ENCODE results near the gene HPSE. TPM values are rescaled to one million over a fixed set of nuclear protein-coding genes. Genes with fewer than 3 reads are reported as not detected.
"Not testable (repeated sequence)": the region's sequence is repeated elsewhere in the genome, so short reads cannot be mapped to it uniquely, and the experiment has no call there.

Gene HPSE
- total and polyA plus RNA-seq, 2 experiments from 2014 or later, result 1.7 to 3.8 TPM

DNA sequence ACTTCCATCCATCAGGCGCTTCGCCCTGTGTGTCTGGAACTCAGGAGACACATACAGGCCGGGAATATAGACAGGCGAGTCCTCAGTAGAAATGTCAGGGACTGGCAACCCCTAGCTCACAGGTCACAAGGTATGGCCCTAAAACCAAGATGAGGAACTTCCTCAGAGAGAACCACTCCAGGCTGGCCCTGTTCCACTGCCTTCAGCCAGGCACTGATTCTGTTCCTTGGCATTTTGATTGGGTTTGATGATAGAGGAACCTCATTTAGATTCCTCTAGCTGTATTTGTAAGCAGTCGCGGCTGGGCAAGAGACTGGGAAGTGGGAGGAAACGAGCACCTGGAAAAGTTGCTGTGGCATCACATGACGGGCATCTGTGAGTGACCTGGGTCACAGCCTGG is 8.1 kb downstream of the HPSE start:
- H3K27ac ChIP-seq, result no peak overlapping the region
- H3K9me2 ChIP-seq (replicated peaks; ENCODE audit: insufficient read depth), result no peaks in the 10 kb centered on the region
- no peak overlapping the region for H3K4me3 ChIP-seq
- no peaks in the 10 kb centered on the region for H3K9me3 ChIP-seq (ENCODE audit: low read depth)
- no peaks in the 10 kb centered on the region for H3K79me2 ChIP-seq
- H3K36me3 ChIP-seq (replicated peaks; ENCODE audit: insufficient read depth, low read depth), result no peaks in the 10 kb centered on the region
- H3K4me1 ChIP-seq (ENCODE audit: insufficient read depth), result no peaks in the 10 kb centered on the region
- no peak overlapping the region for H2AFZ ChIP-seq
- WGBS (ENCODE audit: low lambda C conversion rate, missing lambda C conversion rate), result 87% methylated on average over 8 of the region's 8 CpGs
- H3K27me3 ChIP-seq, result no peaks in the 10 kb centered on the region
- no peak for DNase-seq (ENCODE audit: low spot score)
- H4K20me1 ChIP-seq (ENCODE audit: insufficient read depth, poor library complexity, severe bottlenecking), result no peaks in the 10 kb centered on the region
- H3K4me2 ChIP-seq, result no peak overlapping the region
- TF ChIP-seq EZH2phosphoT487 (IDR thresholded peaks at IDR 0.05; ENCODE audit: low read depth, severe bottlenecking, unreplicated experiment) (no peak), EZH2 (IDR thresholded peaks at IDR 0.05; ENCODE audit: borderline replicate concordance) (no peak)
- TF ChIP-seq, protein P1, sequence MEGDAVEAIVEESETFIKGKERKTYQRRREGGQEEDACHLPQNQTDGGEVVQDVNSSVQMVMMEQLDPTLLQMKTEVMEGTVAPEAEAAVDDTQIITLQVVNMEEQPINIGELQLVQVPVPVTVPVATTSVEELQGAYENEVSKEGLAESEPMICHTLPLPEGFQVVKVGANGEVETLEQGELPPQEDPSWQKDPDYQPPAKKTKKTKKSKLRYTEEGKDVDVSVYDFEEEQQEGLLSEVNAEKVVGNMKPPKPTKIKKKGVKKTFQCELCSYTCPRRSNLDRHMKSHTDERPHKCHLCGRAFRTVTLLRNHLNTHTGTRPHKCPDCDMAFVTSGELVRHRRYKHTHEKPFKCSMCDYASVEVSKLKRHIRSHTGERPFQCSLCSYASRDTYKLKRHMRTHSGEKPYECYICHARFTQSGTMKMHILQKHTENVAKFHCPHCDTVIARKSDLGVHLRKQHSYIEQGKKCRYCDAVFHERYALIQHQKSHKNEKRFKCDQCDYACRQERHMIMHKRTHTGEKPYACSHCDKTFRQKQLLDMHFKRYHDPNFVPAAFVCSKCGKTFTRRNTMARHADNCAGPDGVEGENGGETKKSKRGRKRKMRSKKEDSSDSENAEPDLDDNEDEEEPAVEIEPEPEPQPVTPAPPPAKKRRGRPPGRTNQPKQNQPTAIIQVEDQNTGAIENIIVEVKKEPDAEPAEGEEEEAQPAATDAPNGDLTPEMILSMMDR (IDR thresholded peaks at IDR 0.05; ENCODE audit: poor library complexity), result no peak

- H3K4me3 ChIP-seq; H3K27me3 ChIP-seq; H2AFZ ChIP-seq; H3K4me2 ChIP-seq; H3K36me3 ChIP-seq (replicated peaks; ENCODE audit: insufficient read depth, low read depth); H3K27ac ChIP-seq; DNase-seq (ENCODE audit: low spot score); H4K20me1 ChIP-seq (ENCODE audit: insufficient read depth, poor library complexity, severe bottlenecking); H3K79me2 ChIP-seq; H3K4me1 ChIP-seq (ENCODE audit: insufficient read depth); H3K9me3 ChIP-seq (ENCODE audit: low read depth); H3K9me2 ChIP-seq (replicated peaks; ENCODE audit: insufficient read depth): not testable (repeated sequence)
- WGBS (ENCODE audit: low lambda C conversion rate, missing lambda C conversion rate), result 81% methylated on average over 4 of the region's 4 CpGs
Observed at GRCh38 chr4:83325306-83325705, 9.3 kb downstream of the HPSE start.

- no peaks in the 10 kb centered on the region for H4K20me1 ChIP-seq (ENCODE audit: insufficient read depth, poor library complexity, severe bottlenecking)
- H3K79me2 ChIP-seq, result no peaks in the 10 kb centered on the region
- peak; percentile 29 for DNase-seq (ENCODE audit: low spot score)
- no peaks in the 10 kb centered on the region for H3K27me3 ChIP-seq
- 78% methylated on average over 3 of the region's 3 CpGs for WGBS (ENCODE audit: low lambda C conversion rate, missing lambda C conversion rate)
- H3K9me2 ChIP-seq (replicated peaks; ENCODE audit: insufficient read depth), result no peaks in the 10 kb centered on the region
- H3K9me3 ChIP-seq (ENCODE audit: low read depth), result no peaks in the 10 kb centered on the region
- H3K27ac ChIP-seq, result peak overlapping the region; percentile 65
- no peak overlapping the region for H3K4me3 ChIP-seq
- H3K36me3 ChIP-seq (replicated peaks; ENCODE audit: insufficient read depth, low read depth), result no peaks in the 10 kb centered on the region
- no peaks in the 10 kb centered on the region for H3K4me1 ChIP-seq (ENCODE audit: insufficient read depth)
- no peak for TF ChIP-seq EZH2phosphoT487 (IDR thresholded peaks at IDR 0.05; ENCODE audit: low read depth, severe bottlenecking, unreplicated experiment)
- TF ChIP-seq, protein P1 (IDR thresholded peaks at IDR 0.05; ENCODE audit: poor library complexity), result no peak
- TF ChIP-seq EZH2 (IDR thresholded peaks at IDR 0.05; ENCODE audit: borderline replicate concordance), result no peak
- H3K4me2 ChIP-seq, result no peak overlapping the region
- H2AFZ ChIP-seq, result no peak overlapping the region
Observed at GRCh38 chr4:83323136-83323535, 11.5 kb downstream of the HPSE start.

- no peaks in the 10 kb centered on the region for H3K4me1 ChIP-seq (ENCODE audit: insufficient read depth)
- 91% methylated on average over 5 of the region's 5 CpGs for WGBS (ENCODE audit: low lambda C conversion rate, missing lambda C conversion rate)
- no peaks in the 10 kb centered on the region for H3K9me3 ChIP-seq (ENCODE audit: low read depth)
- H3K79me2 ChIP-seq, result no peaks in the 10 kb centered on the region
- H3K4me2 ChIP-seq, result no peak overlapping the region
- no peaks in the 10 kb centered on the region for H3K36me3 ChIP-seq (replicated peaks; ENCODE audit: insufficient read depth, low read depth)
- TF ChIP-seq EZH2 (IDR thresholded peaks at IDR 0.05; ENCODE audit: borderline replicate concordance) (no peak), EZH2phosphoT487 (IDR thresholded peaks at IDR 0.05; ENCODE audit: low read depth, severe bottlenecking, unreplicated experiment) (no peak)
- TF ChIP-seq, protein P1 (IDR thresholded peaks at IDR 0.05; ENCODE audit: poor library complexity), result no peak
- H4K20me1 ChIP-seq (ENCODE audit: insufficient read depth, poor library complexity, severe bottlenecking), result no peaks in the 10 kb centered on the region
- H3K27me3 ChIP-seq, result no peaks in the 10 kb centered on the region
- DNase-seq (ENCODE audit: low spot score), result no peak
- no peak overlapping the region for H3K27ac ChIP-seq
- no peaks in the 10 kb centered on the region for H3K9me2 ChIP-seq (replicated peaks; ENCODE audit: insufficient read depth)
- H2AFZ ChIP-seq, result no peak overlapping the region
- no peak overlapping the region for H3K4me3 ChIP-seq
Observed at GRCh38 chr4:83320548-83320947, 14.1 kb downstream of the HPSE start.

All from hepatocyte (in vitro differentiated cells).